Heart right ventricle (tissue), 16 donors: ENCODE measurements around the gene FLRT1. TPM values are rescaled to one million over a fixed set of nuclear protein-coding genes. Genes with fewer than 3 reads are reported as not detected.
A peak's percentile ranks its signal among the peaks of the same experiment; 100 is the strongest.

Experiments used
- ATAC-seq, 8 donors: fragments of 200-7000 bp; cut with Tn5 transposase; one replicate each; pipeline ENCODE4 v1.9.1; 2020; ENCODE audit warnings: mild to moderate bottlenecking in 8 of 8, moderate library complexity in 8 of 8, moderate number of reproducible peaks in 1 of 8
- DNase-seq, 2 donors: peaks; one replicate each; pipeline ENCODE4 v3.0.0-alpha.2; 2020
- H3K27ac ChIP-seq, 10 donors: fragments of 200-600 bp; sonication (generic) in 2 of 10; one replicate each; pipeline versions ENCODE4 v1.5.0 to v1.8.0; 2020 to 2022; ENCODE audit warnings: mild to moderate bottlenecking in 3 of 10
- H3K27me3 ChIP-seq, 7 donors: fragments of 200-600 bp; one replicate each; pipeline ENCODE4 v1.8.0; 2021 to 2022; ENCODE audit warnings: mild to moderate bottlenecking in 2 of 7
- H3K36me3 ChIP-seq, 9 donors: fragments of 200-600 bp; sonication (generic) in 1 of 9; one replicate each; pipeline versions ENCODE4 v1.5.0 to v1.8.0; 2020 to 2022; ENCODE audit warnings: mild to moderate bottlenecking in 2 of 9
- H3K4me1 ChIP-seq, 9 donors: fragments of 200-600 bp; sonication (generic) in 1 of 9; one replicate each; pipeline versions ENCODE4 v1.5.0 to v1.8.0; 2020 to 2022; ENCODE audit warnings: mild to moderate bottlenecking in 4 of 9
- H3K4me3 ChIP-seq, 10 donors: fragments of 200-600 bp; sonication (generic) in 2 of 10; one replicate each; pipeline versions ENCODE4 v1.5.0 to v1.8.0; 2020 to 2022; ENCODE audit warnings: mild to moderate bottlenecking in 7 of 10, moderate library complexity in 2 of 10
- H3K9me3 ChIP-seq, 11 donors: fragments of 200-600 bp in 10 of 11; sonication (generic) in 2 of 11; one replicate each; pipeline versions ENCODE4 v1.5.0 to v1.8.0; 2013 to 2022; ENCODE audit warnings: mild to moderate bottlenecking in 2 of 11, control low read depth in 1 of 11, moderate library complexity in 1 of 11
- CTCF ChIP-seq, 9 donors: fragments of 200-600 bp; sonication (generic) in 2 of 9; IDR thresholded peaks; one replicate each; pipeline versions ENCODE4 v1.5.0 to v1.8.0; 2021 to 2022; ENCODE audit warnings: antibody characterized with exemption in 9 of 9, mild to moderate bottlenecking in 5 of 9, moderate library complexity in 1 of 9
- WGBS, 2 donors: extraction: QIAGEN DNeasy Blood & Tissue Kit; methylation state at CpG; one replicate each; pipeline ENCODE4 v1.1.7; 2013; ENCODE audit warnings: inconsistent platforms in 1 of 2; 5-methylcytosine and 5-hydroxymethylcytosine counted together
- intact Hi-C, 10 donors: fragments of 100-400 bp; cut with DNase I; formaldehyde crosslinking; loops; one replicate each; pipeline versions ENCODE4 v1.11.1 to v1.14.2; 2022
- polyA plus RNA-seq, 2 donors: library from polyadenylated mRNA; stranded (reverse); fragments of 200-250 nt; gene quantifications; one replicate each; pipeline ENCODE4 v1.2.3, GENCODE V29; 2013
- total RNA-seq, 10 donors: library from RNA; stranded (reverse); fragmentation: NEBNext Ultra II Directional in 3 of 10; extraction: Animal tissue kit (Norgen Biotek cat#: 25700) in 3 of 10; gene quantifications; one replicate each; pipeline versions ENCODE4 v1.2.1 to v1.2.4, GENCODE V29; 2021 to 2023
- donor health status: Arrhythmogenic right ventricular cardiomyopathy.
- donor health status: ischemic (EF 13 %, LVEDD 7.1; RV severe dilation, severe dysfunction).
- donor health status: healthy with polysubstance abuse.
- donor health status: DM: no; HTN: yes; CAD: no.
- donor health status: DM: no; HTN: no; CAD: no.
- donor health status: ischemic (EF 25% LVEDD 6.9; RV normal size, moderate dysfunction).
- donor health status: ischemic (EF 25% LVEDD 5.7; RV mildly dilated, moderate dysfunction).
- donor health status: healthy.
- donor health status: DM: yes; HTN: yes; CAD: no.
- donor health status: Ischemic cardiomyopathy.
- donor health status: ischemic (EF 35%, LVEDD 5.7; RV mildly dilated, moderate dysfunction).
- donor health status: nonischemic (EF 11% LVEDD 7.7; RV severe dilation, severe dysfunction).
- donor health status: DM: yes; HTN: yes; CAD: no.
- donor health status: PGD.
- donor health status: ischemic (EF 29% LVEDD 5.4; RV normal size, mild dysfunction).
- donor health status: nonischemic (EF 23%, LVEDD 6.1; RV moderate dilation, normal function).

FLRT1 gene
- total and polyA plus RNA-seq, 12 donors: 0.17 to 0.83 (median 0.39) TPM

GRCh38 chr11:64015935-64016845 is 19.5 kb upstream of the FLRT1 start:
- TF ChIP-seq CTCF (IDR thresholded peaks at IDR 0.05): no peak
- intact Hi-C loops: no loop called here
- Histone ChIP-seq H3K27ac (no peak overlapping the region), H3K36me3 (no peaks in the 10 kb centered on the region), H3K4me3 (no peak overlapping the region), H3K27me3 (no peaks in the 10 kb centered on the region), H3K4me1 (peaks cover 0 to 27% (median 19%) of the 10 kb centered on the region in 9 donors), H3K9me3 (no peaks in the 10 kb centered on the region)
- DNase-seq (no peak), ATAC-seq (no peak)
- 92 to 94% methylated on average over 35 of the region's 35 CpGs for WGBS, 2 donors

GRCh38 chr11:64017945-64018224 is 17.8 kb upstream of the FLRT1 start:
- H3K4me1 ChIP-seq: peaks cover 0 to 36% (median 26%) of the 10 kb centered on the region in 9 donors
- H3K27me3 ChIP-seq: no peaks in the 10 kb centered on the region
- ATAC-seq (no peak), DNase-seq (no peak)
- no peaks in the 10 kb centered on the region for H3K9me3 ChIP-seq
- no peak for TF ChIP-seq CTCF (IDR thresholded peaks at IDR 0.05)
- WGBS, 2 donors: 83 to 89% methylated on average over 7 of the region's 7 CpGs
- H3K4me3 ChIP-seq: no peak overlapping the region
- no peak overlapping the region for H3K27ac ChIP-seq
- intact Hi-C loops: no loop called here
- H3K36me3 ChIP-seq: no peaks in the 10 kb centered on the region

GRCh38 chr11:64018310-64018709 is 17.4 kb upstream of the FLRT1 start:
- no peak for TF ChIP-seq CTCF (IDR thresholded peaks at IDR 0.05)
- Histone ChIP-seq H3K4me3 (no peak overlapping the region), H3K36me3 (no peaks in the 10 kb centered on the region), H3K27ac (no peak overlapping the region), H3K4me1 (peaks cover 0 to 39% (median 26%) of the 10 kb centered on the region in 9 donors), H3K9me3 (no peaks in the 10 kb centered on the region), H3K27me3 (no peaks in the 10 kb centered on the region)
- intact Hi-C loops: no loop called here
- DNase-seq (no peak), ATAC-seq (peak in 3 of 8 donors; percentile 6 to 34 (median 27))
- WGBS, 2 donors: 72 to 81% methylated on average over 8 of the region's 8 CpGs

GRCh38 chr11:64019106-64020037 is 16.4 kb upstream of the FLRT1 start:
- ATAC-seq (peak; percentile 9 to 77 (median 56)), DNase-seq (peak; percentile 52 to 63)
- no peaks in the 10 kb centered on the region for H3K36me3 ChIP-seq
- intact Hi-C loops: no loop called here
- WGBS, 2 donors: 59 to 70% methylated on average over 27 of the region's 27 CpGs
- H3K4me3 ChIP-seq: peak overlapping the region in 1 of 10 donors; percentile 11
- peaks cover 0 to 48% (median 26%) of the 10 kb centered on the region in 9 donors for H3K4me1 ChIP-seq
- no peak for TF ChIP-seq CTCF (IDR thresholded peaks at IDR 0.05)
- no peaks in the 10 kb centered on the region for H3K27me3 ChIP-seq
- H3K9me3 ChIP-seq: no peaks in the 10 kb centered on the region
- peak overlapping the region in 6 of 10 donors; percentile 31 to 53 (median 37) for H3K27ac ChIP-seq
